DOHH2 (cell line): ENCODE measurements around the gene GOT2.

Source experiments
- EZH2phosphoT487 ChIP-seq: fragments of 200-600 bp; sonication (generic); IDR thresholded peaks from 2 replicates; pipeline ENCODE4 v1.6.1; 2017; ENCODE audit warnings: borderline replicate concordance, mild to moderate bottlenecking, antibody characterized with exemption, low read length, moderate library complexity, mixed read lengths
- TF ChIP-seq, protein P1 (sequence below): fragments of 200-600 bp; sonication (generic); IDR thresholded peaks from one replicate; pipeline ENCODE4 v1.5.1; 2014; ENCODE audit warnings: antibody characterized with exemption, mild to moderate bottlenecking, low read depth, low read length; ENCODE audit not compliant: poor library complexity, severe bottlenecking

DNA sequence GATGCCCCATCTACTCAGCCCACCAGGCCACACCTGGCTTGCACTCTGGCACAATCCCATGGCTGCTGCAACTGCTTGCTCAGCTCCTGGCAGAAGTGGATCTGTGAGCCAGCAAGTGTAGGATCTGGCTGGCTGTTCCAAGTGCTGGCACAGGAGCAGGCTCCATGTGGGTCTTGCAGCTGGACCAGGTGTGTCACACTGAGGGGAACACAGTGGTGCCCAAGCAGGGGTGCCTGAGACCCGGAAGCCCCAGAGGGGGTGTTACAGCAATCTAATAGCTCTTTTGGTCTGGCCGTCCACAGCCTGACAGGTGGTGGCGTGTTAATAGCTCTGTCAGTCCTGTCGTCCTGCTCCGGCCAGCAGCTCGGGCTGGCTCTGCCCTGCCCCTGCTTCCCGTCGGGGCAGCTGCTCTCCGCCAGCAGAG, 19.6 kb upstream of the GOT2 start:
- TF ChIP-seq, protein P1, sequence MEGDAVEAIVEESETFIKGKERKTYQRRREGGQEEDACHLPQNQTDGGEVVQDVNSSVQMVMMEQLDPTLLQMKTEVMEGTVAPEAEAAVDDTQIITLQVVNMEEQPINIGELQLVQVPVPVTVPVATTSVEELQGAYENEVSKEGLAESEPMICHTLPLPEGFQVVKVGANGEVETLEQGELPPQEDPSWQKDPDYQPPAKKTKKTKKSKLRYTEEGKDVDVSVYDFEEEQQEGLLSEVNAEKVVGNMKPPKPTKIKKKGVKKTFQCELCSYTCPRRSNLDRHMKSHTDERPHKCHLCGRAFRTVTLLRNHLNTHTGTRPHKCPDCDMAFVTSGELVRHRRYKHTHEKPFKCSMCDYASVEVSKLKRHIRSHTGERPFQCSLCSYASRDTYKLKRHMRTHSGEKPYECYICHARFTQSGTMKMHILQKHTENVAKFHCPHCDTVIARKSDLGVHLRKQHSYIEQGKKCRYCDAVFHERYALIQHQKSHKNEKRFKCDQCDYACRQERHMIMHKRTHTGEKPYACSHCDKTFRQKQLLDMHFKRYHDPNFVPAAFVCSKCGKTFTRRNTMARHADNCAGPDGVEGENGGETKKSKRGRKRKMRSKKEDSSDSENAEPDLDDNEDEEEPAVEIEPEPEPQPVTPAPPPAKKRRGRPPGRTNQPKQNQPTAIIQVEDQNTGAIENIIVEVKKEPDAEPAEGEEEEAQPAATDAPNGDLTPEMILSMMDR, result no peak
- TF ChIP-seq EZH2phosphoT487, result no peak
